H1 (cell line): ENCODE results near the gene WDR93. TPM values are rescaled to one million over a fixed set of nuclear protein-coding genes. Genes with fewer than 3 reads are reported as not detected.

ENCODE experiments used
- TAF7 ChIP-seq: optimal IDR thresholded peaks from 2 replicates; pipeline ENCODE3; 2011; ENCODE audit warnings: low read depth, mild to moderate bottlenecking, inconsistent platforms, low read length, moderate library complexity, borderline replicate concordance
- polyA plus RNA-seq, 7 experiments: library from polyadenylated mRNA; depleted of rRNA in 3 of 7; stranded (reverse) in 5 of 7; unstranded in 2 of 7; fragments of >200 nt in 5 of 7; fragments of 200-250 nt in 2 of 7; gene quantifications; 1 replicate in 5 of 7; 2 replicates in 1 of 7; 4 replicates in 1 of 7; pipeline versions ENCODE4 v1.2.1 to v1.2.3, GENCODE V29; 2011 to 2013; ENCODE audit warnings: missing spikeins in 2 of 7, mixed read lengths in 2 of 7
- total RNA-seq: library from RNA; stranded (reverse); fragmentation: NEBNext Ultra II Directional; extraction: Animal tissue kit (Norgen Biotek cat#: 25700); gene quantifications from 2 replicates; pipeline ENCODE4 v1.2.1, GENCODE V29; 2021

Gene WDR93
- total and polyA plus RNA-seq, 2 of the 8 experiments (the other 6 are each of a cell fraction or from before 2014, with no cell fraction given), result 0.03 TPM; not detected in 1

DNA sequence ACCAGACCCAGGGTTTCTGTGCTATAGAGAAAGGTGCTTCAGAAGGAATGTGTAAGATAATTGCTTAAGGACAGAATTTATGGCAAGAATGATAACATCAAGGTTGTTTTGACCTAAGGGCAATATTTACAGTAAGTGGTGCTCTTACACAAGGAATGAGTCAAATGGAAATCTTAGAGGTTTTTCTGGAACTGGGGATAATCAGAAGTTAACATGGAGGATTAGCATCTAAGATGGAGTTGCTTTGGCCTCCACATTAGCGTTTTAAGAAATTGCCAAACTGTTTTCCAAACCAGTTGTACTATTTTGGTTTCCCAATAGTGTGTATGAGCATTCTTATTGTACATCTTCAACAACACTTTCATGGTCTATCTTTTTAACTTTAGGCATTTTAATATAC is 3.1 kb downstream of the WDR93 start (continued):
- no peak for TF ChIP-seq TAF7
